Measurements from ENCODE around the gene MGMT.

The MGMT gene

GRCh38 chr10:129815898-129816655 lies 349.0 kb downstream of the MGMT start:
- no peak for DNase-seq

- no peak for DNase-seq
Measured at GRCh38 chr10:129816656-129817045, 349.6 kb downstream of the MGMT start.
